AG04449 (cell line): Measurements from ENCODE around the gene RALGPS1.

Experiments used
- CTCF ChIA-PET: fragments of 350-600 bp; formaldehyde crosslinking; extraction: SDS; loops from one replicate; lab custom pipeline; 2021; ENCODE audit warnings: antibody characterized with exemption; lab: Yijun Ruan, JAX
- POLR2A ChIA-PET: fragments of 400-600, 350-600 bp; formaldehyde crosslinking; extraction: SDS; loops from one replicate; lab custom pipeline; 2020; ENCODE audit warnings: antibody characterized with exemption, inconsistent platforms; lab: Yijun Ruan, JAX
- DNase-seq: peaks from one replicate; pipeline ENCODE4 v3.0.0-alpha.2; 2010; ENCODE audit warnings: low read depth, low spot score
- H3K4me3 ChIP-seq: 2 replicates; pipeline ENCODE4 v1.5.1; 2011; ENCODE audit warnings: low read depth, mild to moderate bottlenecking, control low read depth, low read length
- TF ChIP-seq, protein P1 (sequence below): IDR thresholded peaks from one replicate; pipeline ENCODE4 v1.5.1; 2011; ENCODE audit warnings: mild to moderate bottlenecking, moderate library complexity, low read length, control low read depth, inconsistent platforms; ENCODE audit not compliant: insufficient read depth; ENCODE audit errors: missing control alignments

The RALGPS1 gene

GRCh38 chr9:127181315-127181580 lies 266.7 kb downstream of the RALGPS1 start:
- H3K4me3 ChIP-seq: no peak overlapping the region
- POLR2A ChIA-PET: no interaction called here
- TF ChIP-seq, protein P1, sequence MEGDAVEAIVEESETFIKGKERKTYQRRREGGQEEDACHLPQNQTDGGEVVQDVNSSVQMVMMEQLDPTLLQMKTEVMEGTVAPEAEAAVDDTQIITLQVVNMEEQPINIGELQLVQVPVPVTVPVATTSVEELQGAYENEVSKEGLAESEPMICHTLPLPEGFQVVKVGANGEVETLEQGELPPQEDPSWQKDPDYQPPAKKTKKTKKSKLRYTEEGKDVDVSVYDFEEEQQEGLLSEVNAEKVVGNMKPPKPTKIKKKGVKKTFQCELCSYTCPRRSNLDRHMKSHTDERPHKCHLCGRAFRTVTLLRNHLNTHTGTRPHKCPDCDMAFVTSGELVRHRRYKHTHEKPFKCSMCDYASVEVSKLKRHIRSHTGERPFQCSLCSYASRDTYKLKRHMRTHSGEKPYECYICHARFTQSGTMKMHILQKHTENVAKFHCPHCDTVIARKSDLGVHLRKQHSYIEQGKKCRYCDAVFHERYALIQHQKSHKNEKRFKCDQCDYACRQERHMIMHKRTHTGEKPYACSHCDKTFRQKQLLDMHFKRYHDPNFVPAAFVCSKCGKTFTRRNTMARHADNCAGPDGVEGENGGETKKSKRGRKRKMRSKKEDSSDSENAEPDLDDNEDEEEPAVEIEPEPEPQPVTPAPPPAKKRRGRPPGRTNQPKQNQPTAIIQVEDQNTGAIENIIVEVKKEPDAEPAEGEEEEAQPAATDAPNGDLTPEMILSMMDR: no peak
- CTCF ChIA-PET: no interaction called here
- DNase-seq: no peak

DNA sequence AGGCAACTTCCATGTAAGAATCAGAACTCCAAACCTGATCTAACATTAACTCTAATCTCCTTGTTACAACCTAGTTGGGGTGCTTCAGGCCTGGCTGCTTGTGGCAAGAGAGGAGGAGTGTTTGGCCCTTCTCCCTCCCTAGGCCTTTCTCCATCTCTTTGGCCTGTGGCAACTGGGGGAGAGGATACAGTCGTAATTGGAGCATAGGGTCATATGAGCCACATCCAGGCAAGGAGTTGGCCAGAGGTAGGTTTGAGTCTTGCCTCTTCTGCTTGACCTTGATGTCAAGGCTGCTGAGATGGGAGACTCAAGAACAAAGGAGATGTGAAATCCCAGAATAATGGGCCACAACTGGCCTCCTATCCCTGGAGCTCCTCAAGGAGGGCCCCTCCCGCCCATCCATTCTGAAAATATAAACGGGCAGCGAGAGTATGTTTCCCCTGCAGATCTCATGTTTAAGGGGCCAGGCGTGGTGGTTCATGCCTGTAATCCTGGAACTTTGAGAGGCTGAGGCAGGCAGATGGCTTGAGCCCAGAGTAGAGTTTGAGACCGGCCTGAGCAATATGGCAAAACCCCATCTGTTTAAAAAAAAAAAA lies 267.1 kb downstream of the RALGPS1 start:
- H3K4me3 ChIP-seq: no peak overlapping the region
- ChIA-PET CTCF (interaction anchor here (1.0 kb wide), 1 partner anchor 17 kb away, joined by 4 read pairs; no protein-coding TSS in a partner anchor), POLR2A (no interaction called here)
- TF ChIP-seq, protein P1: no peak
- no peak for DNase-seq

GRCh38 chr9:127182901-127183746 lies 268.5 kb downstream of the RALGPS1 start:
- no peak for DNase-seq
- CTCF ChIA-PET: interaction anchor here (1.0 to 1.2 kb wide), 4 partner anchors 8 to 16 kb away, joined by 3 to 4 read pairs (median 3); no protein-coding TSS in a partner anchor

DNA sequence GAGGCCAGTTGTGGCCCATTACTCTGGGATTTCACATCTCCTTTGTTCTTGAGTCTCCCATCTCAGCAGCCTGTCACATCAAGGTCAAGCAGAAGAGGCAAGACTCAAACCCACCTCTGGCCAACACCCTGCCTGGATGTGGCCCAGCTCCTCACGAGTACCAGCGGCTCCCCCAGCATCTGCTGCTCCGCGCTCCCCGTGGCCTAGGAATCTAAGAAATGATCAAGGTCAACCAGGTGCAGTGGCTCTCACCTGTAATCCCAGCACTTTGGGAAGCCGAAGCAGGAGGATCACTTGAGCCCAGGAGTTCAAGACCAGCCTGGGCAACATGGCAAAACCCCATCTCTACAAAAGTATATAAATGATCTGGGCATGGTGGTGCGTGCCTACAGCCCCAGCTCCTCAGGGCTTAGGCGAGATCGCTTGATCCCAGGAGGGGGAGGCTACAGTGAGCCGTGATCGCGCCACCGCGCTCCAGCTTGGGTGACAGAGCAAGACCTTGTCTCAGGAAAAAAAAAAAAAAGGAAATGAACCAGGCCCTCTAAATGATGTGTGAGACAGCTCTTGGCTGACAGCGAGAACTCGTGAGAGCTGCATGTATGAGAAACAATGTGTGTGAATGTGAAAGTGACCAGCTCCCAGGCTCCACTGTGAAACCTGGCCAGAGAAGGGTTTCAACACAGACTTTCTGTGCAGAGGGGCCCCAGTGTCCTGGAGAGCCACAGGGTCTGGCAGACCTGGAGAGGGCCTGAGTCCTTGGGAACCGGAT lies 269.4 kb downstream of the RALGPS1 start:
- ChIA-PET CTCF (interaction anchor here (1.0 to 1.2 kb wide), 3 partner anchors 9 to 15 kb away, joined by 3 to 4 read pairs (median 3); no protein-coding TSS in a partner anchor), POLR2A (interaction anchor here (0.7 kb wide), 1 partner anchor 227 kb away, joined by 3 read pairs; no protein-coding TSS in a partner anchor)
- DNase-seq: no peak
- TF ChIP-seq, protein P1: no peak
- H3K4me3 ChIP-seq: no peak overlapping the region

More at GRCh38 chr9:127182901-127183746, 268.5 kb downstream of the RALGPS1 start:
- POLR2A ChIA-PET: no interaction called here
- H3K4me3 ChIP-seq: no peak overlapping the region
- TF ChIP-seq, protein P1: no peak

GRCh38 chr9:127184641-127185040 lies 270.1 kb downstream of the RALGPS1 start:
- ChIA-PET POLR2A (no interaction called here), CTCF (interaction anchor here (1.2 kb wide), 2 partner anchors 10 to 14 kb away, joined by 3 to 4 read pairs; no protein-coding TSS in a partner anchor)
- no peak for DNase-seq
- TF ChIP-seq, protein P1: no peak
- H3K4me3 ChIP-seq: no peak overlapping the region
